HG03135 (cell line): ENCODE results near the gene GSTM2.
"Not testable (repeated sequence)": the region's sequence is repeated elsewhere in the genome, so short reads cannot be mapped to it uniquely, and the experiment has no call there.

Experiments used
- ATAC-seq: cut with Tn5 transposase; IDR thresholded peaks from one replicate; pipeline ENCODE4 v1.9.1; 2021; ENCODE audit warnings: mild to moderate bottlenecking, moderate library complexity; ENCODE audit not compliant: unreplicated experiment

The GSTM2 gene

GRCh38 chr1:109673861-109674260 lies 6.0 kb downstream of the GSTM2 start:
- not testable (repeated sequence) for ATAC-seq

GRCh38 chr1:109676683-109677381 lies 9.0 kb downstream of the GSTM2 start:
- not testable (repeated sequence) for ATAC-seq

GRCh38 chr1:109677459-109677858 lies 9.6 kb downstream of the GSTM2 start:
- ATAC-seq = no peak

GRCh38 chr1:109678637-109679036 lies 10.8 kb downstream of the GSTM2 start:
- ATAC-seq = not testable (repeated sequence)

GRCh38 chr1:109684777-109685176 lies 16.9 kb downstream of the GSTM2 start:
- not testable (repeated sequence) for ATAC-seq

- ATAC-seq = not testable (repeated sequence)
Measured at GRCh38 chr1:109685399-109685798, 17.5 kb downstream of the GSTM2 start.

- ATAC-seq = not testable (repeated sequence)
Measured at GRCh38 chr1:109685890-109686289, 18.0 kb downstream of the GSTM2 start.

- ATAC-seq = not testable (repeated sequence)
Measured at GRCh38 chr1:109687109-109687508, 19.3 kb downstream of the GSTM2 start.

- ATAC-seq = peak; percentile 95
Measured at GRCh38 chr1:109687641-109688499, 20.0 kb downstream of the GSTM2 start, which contains the start of gene GSTM1. GSTM1 (plus strand) TSS chr1:109687817; CDS start chr1:109687874, 57 bp downstream.

- ATAC-seq = no peak
Measured at GRCh38 chr1:109689844-109690405, 22.1 kb downstream of the GSTM2 start.

GRCh38 chr1:109691759-109692158 lies 23.9 kb downstream of the GSTM2 start:
- no peak for ATAC-seq

- ATAC-seq = not testable (repeated sequence)
Measured at GRCh38 chr1:109694400-109694799, 26.5 kb downstream of the GSTM2 start.

GRCh38 chr1:109695138-109695537 lies 27.3 kb downstream of the GSTM2 start:
- ATAC-seq = not testable (repeated sequence)

GRCh38 chr1:109697066-109697465 lies 29.2 kb downstream of the GSTM2 start:
- ATAC-seq = no peak

- not testable (repeated sequence) for ATAC-seq
Measured at GRCh38 chr1:109697861-109698260, 30.0 kb downstream of the GSTM2 start.

- ATAC-seq = not testable (repeated sequence)
Measured at GRCh38 chr1:109702940-109703339, 35.1 kb downstream of the GSTM2 start.

- no peak for ATAC-seq
Measured at GRCh38 chr1:109704173-109704572, 36.3 kb downstream of the GSTM2 start.

GRCh38 chr1:109705411-109705810 lies 37.6 kb downstream of the GSTM2 start:
- ATAC-seq = no peak

GRCh38 chr1:109708949-109709348 lies 41.1 kb downstream of the GSTM2 start:
- not testable (repeated sequence) for ATAC-seq

GRCh38 chr1:109709822-109710221 lies 42.0 kb downstream of the GSTM2 start:
- not testable (repeated sequence) for ATAC-seq

- ATAC-seq = not testable (repeated sequence)
Measured at GRCh38 chr1:109711593-109712320, 43.9 kb downstream of the GSTM2 start, which contains the start of gene GSTM5. GSTM5 (plus strand) TSS chr1:109712251; CDS start chr1:109712313, 62 bp downstream.
